ENCODE data around the gene UPK1A.

Gene UPK1A

DNA sequence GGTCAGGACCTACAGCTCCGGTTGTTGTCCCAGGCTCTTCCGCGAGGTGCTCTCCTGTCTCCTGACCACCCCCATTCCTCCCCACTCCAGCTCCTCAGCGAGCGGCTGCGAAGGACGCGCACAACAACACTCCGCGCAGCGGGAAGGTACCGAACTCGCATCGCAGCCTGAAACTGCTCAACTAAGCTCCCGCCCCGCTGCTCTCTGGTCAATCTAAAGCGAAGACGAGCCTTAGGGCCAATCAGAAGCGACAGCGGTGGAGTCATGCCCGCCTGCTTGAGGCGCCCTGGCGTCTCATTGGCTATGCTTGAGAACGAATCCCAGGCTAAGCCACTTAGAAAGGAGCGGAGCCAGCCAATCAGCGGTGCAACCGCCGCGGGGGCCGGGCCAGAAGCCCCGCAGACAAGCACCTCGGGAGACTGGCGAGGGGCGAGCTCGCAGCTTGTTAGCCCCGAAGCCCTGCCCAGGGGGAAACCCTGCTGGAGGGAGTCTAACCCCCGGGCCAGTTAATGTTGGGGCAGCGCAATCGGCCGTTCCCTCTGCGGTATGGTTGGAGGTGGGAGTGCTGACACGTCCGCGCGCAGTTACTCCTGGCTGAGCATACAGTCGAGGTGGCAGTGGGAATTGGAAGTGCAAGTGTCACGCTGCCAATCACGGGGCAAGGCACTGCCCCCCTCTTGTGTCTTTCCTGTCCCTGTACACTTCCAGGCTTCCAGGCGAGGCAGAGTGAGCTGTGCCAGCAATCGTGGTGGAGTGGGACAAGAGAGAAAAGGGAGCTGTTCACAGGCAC, 36.1 kb downstream of the UPK1A start:
- H3K4me3 Mint-ChIP-seq: peak overlapping the region; percentile 94
- peak overlapping the region; percentile 88 for H3K27ac Mint-ChIP-seq

GRCh38 chr19:35703343-35703742, 37.0 kb downstream of the UPK1A start:
- Mint-ChIP-seq H3K4me1 (peaks cover 5% of the 10 kb centered on the region), H3K27me3 (ENCODE audit: low read depth, poor library complexity) (peaks cover 31% of the 10 kb centered on the region), H3K27ac (no peak overlapping the region), H3K36me3 (ENCODE audit: low read depth) (no peaks in the 10 kb centered on the region), H3K4me3 (peak overlapping the region; percentile 40), H3K9me3 (no peaks in the 10 kb centered on the region)
- no peak for DNase-seq
- TF ChIP-seq CTCF (IDR thresholded peaks at IDR 0.05): no peak

More for the DNA sequence above, 36.1 kb downstream of the UPK1A start:
- TF ChIP-seq CTCF (IDR thresholded peaks at IDR 0.05): no peak
- Mint-ChIP-seq H3K36me3 (ENCODE audit: low read depth) (no peaks in the 10 kb centered on the region), H3K9me3 (no peaks in the 10 kb centered on the region), H3K27me3 (ENCODE audit: low read depth, poor library complexity) (peaks cover 38% of the 10 kb centered on the region), H3K4me1 (peaks cover 5% of the 10 kb centered on the region)
- peak; percentile 90 for DNase-seq

DNA sequence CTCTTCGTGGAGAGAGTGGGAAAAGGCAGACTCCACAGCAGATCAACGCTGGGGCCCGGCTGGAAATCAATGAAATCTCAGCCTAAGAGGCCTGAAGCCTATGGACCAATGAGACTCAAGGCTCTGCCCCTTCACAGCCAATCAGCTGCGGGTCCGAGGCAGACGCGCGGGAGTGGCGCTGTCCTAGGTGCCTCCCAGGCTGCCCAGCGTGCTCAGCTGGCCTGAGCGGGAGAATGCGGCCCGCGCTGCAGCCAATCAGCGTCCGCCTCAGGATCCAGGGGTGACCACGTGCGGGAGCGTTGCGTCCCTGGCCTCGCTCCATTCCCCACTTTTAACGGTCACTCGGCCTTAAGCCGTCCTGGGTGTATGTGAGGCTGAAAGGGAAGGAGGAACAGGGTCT, 37.9 kb downstream of the UPK1A start, which contains the start of gene ZBTB32:
Gene ZBTB32, plus strand, starts transcription at position 341 of the 400 bp plus-strand sequence. CDS start 10,069 bp downstream, outside the sequence.
- peak; percentile 62 for DNase-seq
- no peak within 1 kb of the TSS for H3K4me3 Mint-ChIP-seq
- no peak within 1 kb of the TSS for H3K27ac Mint-ChIP-seq

DNA sequence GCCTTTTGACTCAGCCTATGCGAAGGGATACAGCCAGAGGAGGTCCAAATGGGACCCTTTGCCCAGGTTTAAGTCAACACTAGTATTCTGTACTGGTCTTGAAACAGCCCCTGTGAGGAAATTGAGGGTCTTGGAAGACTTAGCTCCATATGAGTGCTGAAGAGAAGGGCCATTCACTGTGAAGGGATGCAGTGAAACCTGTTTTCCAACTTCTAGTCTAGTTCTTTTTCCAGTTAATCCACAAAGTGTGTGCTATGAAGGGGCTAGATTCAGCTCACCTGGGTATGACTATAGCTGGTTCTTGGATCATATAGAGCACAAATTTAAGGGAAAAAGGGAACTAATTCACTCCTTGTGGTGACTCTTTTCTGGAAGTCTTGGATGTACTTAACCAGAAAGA, 42.1 kb downstream of the UPK1A start:
- Mint-ChIP-seq H3K4me1 (no peaks in the 10 kb centered on the region), H3K27ac (no peak overlapping the region), H3K27me3 (ENCODE audit: low read depth, poor library complexity) (peaks cover 40% of the 10 kb centered on the region), H3K9me3 (no peaks in the 10 kb centered on the region), H3K36me3 (ENCODE audit: low read depth) (no peaks in the 10 kb centered on the region), H3K4me3 (no peak overlapping the region)
- DNase-seq: no peak
- no peak for TF ChIP-seq CTCF (IDR thresholded peaks at IDR 0.05)

More for the DNA sequence above, 37.9 kb downstream of the UPK1A start, which contains the start of gene ZBTB32:
- Mint-ChIP-seq H3K36me3 (ENCODE audit: low read depth) (no peaks in the 10 kb centered on the region), H3K27me3 (ENCODE audit: low read depth, poor library complexity) (peaks cover 28% of the 10 kb centered on the region), H3K9me3 (no peaks in the 10 kb centered on the region), H3K4me1 (peaks cover 5% of the 10 kb centered on the region)
- TF ChIP-seq CTCF (IDR thresholded peaks at IDR 0.05): no peak

GRCh38 chr19:35710784-35711723, 44.7 kb downstream of the UPK1A start:
- no peaks in the 10 kb centered on the region for H3K36me3 Mint-ChIP-seq (ENCODE audit: low read depth)
- DNase-seq: no peak
- H3K4me3 Mint-ChIP-seq: no peak overlapping the region
- H3K27ac Mint-ChIP-seq: no peak overlapping the region
- TF ChIP-seq CTCF (IDR thresholded peaks at IDR 0.05): no peak
- H3K9me3 Mint-ChIP-seq: no peaks in the 10 kb centered on the region
- H3K27me3 Mint-ChIP-seq (ENCODE audit: low read depth, poor library complexity): peaks cover 42% of the 10 kb centered on the region
- peaks cover 12% of the 10 kb centered on the region for H3K4me1 Mint-ChIP-seq
